GM12801 (cell line): ENCODE measurements around the gene ZMYM2.

Source experiments
- CTCF ChIP-seq: IDR thresholded peaks from one replicate; pipeline ENCODE4 v1.5.1; 2011; ENCODE audit warnings: control low read depth; ENCODE audit not compliant: insufficient read length; ENCODE audit errors: extremely low read depth

The ZMYM2 gene

DNA sequence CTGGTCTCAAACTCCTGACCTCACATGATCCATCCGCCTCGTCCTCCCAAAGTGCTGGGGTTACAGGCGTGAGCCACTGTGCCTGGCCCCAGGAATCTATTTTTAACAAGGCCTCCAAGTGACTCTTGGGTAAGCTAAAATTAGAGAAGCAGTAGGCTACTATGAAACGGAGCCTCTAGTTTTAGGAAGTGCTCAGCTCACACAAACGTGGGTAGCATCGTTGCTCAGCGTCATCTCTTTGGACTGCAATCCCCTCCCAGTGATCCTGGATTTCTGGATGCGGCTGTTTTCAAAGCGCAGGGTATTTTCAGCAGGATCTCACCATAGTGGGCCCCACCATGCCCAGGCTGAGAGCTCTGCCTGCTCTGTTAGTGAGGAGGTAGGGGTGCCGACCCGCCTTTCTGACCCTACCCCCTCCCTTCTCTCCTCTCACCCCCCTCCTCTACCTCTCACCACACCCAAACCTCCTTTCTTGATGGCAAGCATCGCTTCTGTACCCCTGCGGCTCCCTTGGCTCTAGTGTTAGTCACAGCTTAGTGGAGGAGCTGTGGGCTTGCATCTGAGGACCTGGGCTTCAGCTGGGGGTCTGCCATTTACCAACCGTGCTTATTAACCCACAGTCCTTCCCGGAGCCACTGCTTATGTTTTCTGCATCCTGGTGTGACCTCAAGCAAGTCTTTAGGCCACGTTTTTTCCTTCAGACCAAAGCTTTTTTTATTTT, 168.2 kb downstream of the ZMYM2 start:
- no peak for TF ChIP-seq CTCF

DNA sequence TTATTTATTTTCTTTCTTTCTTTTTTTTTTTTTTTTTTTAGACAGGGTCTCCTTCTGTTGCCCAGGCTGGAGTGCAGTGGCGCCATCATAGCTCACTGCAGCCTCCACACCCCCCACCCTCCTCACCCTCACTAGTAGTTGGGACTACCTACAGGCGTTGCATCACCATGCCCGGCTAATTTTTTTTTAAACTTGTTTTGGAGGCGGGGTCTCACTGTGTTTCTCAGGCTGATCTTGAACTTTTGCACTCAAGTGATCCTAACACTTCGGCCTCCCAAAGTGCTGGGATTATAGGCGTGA, 168.7 kb downstream of the ZMYM2 start:
- TF ChIP-seq CTCF, result no peak

DNA sequence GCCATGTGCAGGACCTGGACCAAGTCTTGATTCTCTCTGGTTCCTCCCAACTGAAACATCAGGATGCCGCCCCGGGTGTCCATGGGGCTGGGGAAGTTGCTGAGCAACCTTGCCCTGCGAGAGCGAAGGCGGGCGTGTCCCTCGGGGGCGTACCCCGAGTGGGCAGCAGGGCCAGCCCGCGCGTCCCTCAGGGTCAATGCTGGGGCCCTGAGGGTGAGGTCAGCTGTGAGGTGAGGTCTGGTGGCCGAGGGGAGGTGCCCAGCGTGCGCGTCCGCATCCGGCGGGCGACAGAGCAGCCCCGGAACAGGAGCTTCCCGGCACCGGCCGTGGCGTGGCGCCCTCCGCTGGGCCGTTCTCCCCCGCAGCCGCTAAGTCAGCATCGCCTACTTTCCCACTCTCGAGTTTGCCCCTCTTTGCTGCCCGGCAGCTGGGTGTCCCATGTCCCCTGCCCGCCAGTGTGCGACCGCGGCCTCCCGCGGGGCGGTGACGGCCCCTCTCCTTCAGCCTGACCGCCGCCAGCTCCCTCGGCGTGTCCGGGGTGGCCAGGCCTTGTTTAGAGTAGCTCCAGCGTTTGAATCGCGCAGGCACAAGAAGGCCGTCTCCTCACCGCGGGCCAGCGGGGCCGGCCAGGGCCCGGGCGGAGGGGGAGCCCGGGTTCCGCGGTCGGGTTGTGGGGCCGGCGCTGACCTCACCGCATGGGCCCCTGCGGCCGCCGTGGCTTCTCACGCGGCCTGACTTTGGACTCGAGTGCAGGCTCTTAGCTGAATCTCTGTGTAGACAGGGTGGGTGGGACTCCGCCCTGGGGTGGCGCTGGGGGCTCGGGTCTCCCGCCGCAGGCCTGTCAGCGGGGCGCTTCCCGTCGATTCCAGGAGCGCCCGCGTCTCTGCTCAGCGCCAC, 169.3 kb downstream of the ZMYM2 start:
- no peak for TF ChIP-seq CTCF

- TF ChIP-seq CTCF, result no peak
Measured at GRCh38 chr13:20128459-20128931, 170.0 kb downstream of the ZMYM2 start.

DNA sequence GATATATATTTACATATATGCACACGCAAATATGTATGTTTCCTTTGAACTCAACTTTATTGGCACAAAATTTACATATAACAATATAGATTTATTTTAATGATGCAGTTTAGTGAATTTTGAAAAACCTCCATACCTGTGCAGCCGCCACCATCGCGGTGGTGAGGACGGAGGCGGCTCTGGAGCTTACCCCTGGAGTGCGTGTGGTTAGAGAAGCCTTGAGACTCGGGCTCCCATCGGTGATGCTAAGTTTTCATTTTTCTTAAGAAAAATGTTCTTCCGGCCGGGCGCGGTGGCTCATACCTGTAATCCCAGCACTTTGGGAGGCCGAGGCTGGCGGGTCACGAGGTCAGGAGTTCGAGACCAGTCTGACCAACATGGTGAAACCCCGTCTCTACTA, 170.5 kb downstream of the ZMYM2 start:
- TF ChIP-seq CTCF, result no peak

DNA sequence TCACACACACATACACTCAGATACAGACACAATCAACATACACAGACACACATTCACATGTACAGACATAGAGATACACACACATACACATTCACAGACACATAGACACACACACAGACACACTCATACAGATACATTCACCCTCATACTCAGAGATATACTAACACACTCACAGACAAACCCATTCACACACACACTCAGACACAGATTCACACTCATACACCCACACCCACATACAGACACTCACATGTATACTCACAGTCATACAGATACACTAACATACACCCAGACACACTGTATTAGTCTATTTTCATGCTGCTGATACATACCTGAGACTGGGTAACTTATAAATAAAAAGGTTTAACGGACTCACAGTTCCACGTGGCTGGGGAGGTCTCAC, 171.5 kb downstream of the ZMYM2 start:
- no peak for TF ChIP-seq CTCF

DNA sequence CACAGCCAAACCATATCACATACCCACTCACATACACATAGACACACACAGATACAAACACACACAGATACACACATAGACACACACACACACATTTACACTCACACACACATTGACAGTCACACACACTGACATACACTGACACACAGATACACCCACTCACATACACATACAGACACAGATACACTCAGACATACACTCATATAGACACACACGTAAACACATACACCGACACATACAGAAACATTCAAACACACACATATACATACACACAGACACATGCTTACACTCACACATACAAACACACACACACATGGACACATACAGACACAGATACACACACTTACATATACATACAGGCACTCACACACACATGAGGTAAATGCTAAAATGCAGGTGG, 172.1 kb downstream of the ZMYM2 start:
- no peak for TF ChIP-seq CTCF
